Brain pericyte (primary cell): ENCODE measurements around the gene EIF3B.
"Not testable (repeated sequence)": the region's sequence is repeated elsewhere in the genome, so short reads cannot be mapped to it uniquely, and the experiment has no call there.

ENCODE experiments used
- DNase-seq: peaks from one replicate; pipeline ENCODE4 v3.0.0-alpha.2; 2012; ENCODE audit warnings: low read depth, low spot score

EIF3B gene

DNA sequence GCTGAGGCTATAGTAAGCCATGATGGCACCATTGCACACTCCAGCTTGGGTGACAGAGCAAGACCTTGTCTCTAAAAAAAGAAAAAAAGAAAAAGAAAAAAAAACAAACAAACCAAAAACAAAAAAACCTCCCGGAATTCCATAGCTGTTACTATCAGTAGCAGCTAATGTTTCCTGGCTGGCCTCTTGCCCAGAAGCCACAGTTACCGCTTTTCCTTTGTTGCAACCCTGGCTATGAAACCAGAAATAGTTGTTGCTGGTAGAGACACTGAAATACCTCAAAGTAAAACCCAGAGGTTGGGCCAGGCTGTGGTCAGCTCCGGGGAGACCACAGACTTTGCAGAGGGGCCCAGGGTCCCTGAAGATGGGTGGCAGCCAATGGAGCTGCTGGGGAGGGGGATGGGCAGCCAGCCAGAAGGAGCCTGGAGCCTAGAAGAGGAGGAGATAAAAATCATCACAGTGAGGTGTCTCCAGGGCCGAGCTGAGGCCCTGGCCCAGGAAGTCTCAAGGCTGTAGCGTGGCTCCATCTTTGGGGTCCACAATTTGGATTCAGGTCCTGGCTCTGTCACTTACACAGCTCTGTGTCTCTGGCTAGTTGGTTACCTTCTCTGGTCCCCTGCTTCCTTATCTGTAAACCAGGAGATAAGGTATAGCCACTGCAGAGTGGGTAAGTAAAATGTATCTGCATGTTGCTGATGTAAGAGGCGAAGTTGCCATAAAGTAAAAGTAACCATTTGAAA is 45.4 kb downstream of the EIF3B start:
- peak; percentile 46 for DNase-seq

DNA sequence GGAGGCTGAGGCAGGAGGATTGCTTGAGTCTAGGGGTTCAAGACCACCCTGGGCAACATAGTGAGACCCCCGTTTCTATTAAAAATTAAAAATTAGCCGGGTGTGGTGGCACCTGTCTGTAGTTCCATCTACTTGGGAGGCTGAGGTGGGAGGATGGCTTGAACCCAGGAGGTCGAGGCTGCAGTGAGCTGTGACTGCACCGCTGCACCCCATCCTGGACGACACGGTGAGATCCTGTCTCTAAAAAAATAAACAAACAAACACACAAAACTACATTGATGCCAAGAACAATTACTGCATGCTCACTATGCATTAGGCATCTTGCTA is 48.0 kb downstream of the EIF3B start:
- DNase-seq: no peak

- peak; percentile 64 for DNase-seq
Observed at GRCh38 chr7:2403014-2403717, 48.5 kb downstream of the EIF3B start, which contains the start of gene CHST12. Gene CHST12 (plus strand): TSS chr7:2403611. CDS start chr7:2432640, 29,029 bp downstream.

DNA sequence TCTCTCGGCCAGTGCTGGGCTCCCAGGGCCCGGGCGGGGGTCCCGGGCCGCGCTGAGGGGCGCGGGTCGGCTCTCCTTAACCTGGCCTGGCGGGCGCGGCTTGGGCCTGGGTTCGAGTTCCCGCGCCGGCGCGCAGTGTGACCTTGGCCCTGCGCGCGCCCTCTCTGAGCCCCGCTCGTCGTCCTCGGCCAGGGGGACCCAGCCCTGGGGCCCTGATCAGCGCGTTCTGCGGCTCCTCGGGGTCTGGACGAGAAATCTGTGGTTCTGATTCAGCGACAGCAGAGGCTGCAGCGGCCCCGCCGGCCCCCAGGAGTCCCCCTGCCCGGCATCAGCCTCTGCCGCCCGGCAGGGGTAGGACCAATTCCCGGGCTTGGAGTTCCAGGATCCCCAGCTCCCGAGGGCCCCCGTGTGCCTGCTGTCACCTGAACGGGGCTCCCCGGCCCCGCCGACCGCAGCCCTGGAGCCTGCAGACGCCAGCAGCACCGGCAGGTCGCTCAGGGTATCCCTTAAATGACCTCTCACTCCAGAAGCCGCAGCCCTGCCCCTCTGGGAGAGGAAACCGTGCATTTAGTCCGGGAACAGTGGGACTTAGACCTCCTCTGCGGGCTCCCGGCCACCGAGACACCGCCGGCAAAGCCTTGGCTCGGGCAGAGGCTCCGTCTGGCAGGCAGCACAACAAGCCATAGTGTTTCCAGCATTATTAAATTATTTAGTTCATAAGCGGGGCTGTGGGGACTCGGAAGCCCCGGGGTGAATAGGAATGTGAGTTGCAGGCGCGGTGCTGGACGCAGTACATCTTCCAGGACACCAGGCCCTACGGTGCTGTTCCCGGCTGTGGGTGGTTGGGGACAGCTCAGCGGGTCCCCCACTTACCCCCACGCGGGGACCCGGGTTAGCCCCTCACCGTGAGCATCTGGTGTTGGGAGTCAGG is 49.4 kb downstream of the EIF3B start:
- no peak for DNase-seq

DNA sequence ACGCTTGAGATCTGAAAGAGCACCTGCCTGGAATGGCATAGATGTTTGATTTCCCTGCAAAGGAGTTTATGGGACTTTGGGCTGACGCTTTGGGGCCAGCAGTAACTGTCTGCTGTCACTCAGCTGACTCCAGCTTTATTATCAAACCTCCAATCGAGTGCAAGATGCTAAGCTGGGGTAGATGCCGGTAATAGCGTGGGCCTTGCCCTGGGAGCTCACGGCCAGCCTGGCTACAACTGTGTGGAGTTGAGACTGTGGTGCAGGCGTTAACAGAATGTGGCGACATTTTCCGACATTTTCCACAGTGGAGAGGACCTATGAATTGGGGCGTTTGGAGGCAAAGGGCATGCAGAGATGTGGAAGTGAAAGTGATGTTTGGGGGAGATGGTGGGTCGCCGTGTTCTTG is 50.1 kb downstream of the EIF3B start:
- no peak for DNase-seq

- DNase-seq: no peak
Observed at GRCh38 chr7:2405201-2405600, 50.6 kb downstream of the EIF3B start.

- DNase-seq: no peak
Observed at GRCh38 chr7:2405601-2406345, 51.1 kb downstream of the EIF3B start.

DNA sequence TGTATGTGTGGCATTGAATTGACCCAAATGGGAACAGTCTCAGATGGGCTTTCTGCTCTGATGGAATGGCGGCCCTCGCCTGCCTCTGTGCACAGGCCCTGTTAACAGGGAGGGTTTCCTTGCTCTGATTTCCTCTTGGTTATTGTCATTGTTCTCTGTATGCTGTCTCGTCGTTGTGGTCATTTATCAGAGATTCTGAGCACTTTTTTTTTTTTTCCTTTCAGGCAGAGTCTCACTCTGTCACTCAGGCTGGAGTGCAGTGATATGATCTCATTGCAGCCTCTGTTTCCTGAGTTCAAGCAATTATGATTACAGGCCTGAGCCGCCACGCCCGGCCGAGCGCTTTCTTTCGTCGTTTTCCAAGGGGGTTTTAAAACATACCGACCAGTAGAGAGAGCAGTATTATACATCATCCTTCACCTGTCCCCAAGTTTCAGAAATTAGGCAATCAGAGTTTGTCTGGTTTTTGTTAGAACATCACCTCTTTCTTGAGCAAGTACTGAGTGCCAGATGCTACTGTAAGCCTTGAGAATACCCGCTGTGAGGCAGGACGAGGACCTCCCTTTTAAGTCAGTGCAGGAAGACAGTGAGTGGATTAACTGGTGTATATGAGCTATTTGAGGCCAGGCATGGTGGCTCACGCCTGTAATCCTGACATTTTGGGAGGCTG is 55.3 kb downstream of the EIF3B start:
- no peak for DNase-seq

DNA sequence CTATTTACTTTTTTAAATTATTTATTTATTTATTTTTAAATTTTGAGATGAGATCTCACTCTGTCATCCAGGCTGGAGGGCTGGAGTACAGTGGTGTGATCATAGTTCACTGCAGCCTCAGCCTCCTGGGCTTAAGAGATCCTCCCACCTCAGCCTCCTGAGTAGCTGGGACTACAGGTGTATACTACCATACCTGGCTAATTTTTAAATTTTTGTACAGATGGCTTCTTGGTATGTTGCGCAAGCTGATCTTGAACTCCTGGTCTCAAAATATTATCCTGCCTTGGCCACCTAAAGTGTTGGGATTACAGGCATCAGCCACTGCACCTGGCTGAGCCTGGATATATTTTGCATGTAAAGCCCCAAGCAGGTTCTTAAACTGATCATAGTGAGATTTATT is 56.4 kb downstream of the EIF3B start:
- DNase-seq: no peak

GRCh38 chr7:2411815-2412586 is 57.4 kb downstream of the EIF3B start:
- DNase-seq: no peak

GRCh38 chr7:2412587-2413201 is 58.1 kb downstream of the EIF3B start:
- no peak for DNase-seq

GRCh38 chr7:2416063-2416462 is 61.4 kb downstream of the EIF3B start:
- no peak for DNase-seq

GRCh38 chr7:2416650-2417049 is 62.0 kb downstream of the EIF3B start:
- DNase-seq: no peak

- DNase-seq: not testable (repeated sequence)
Observed at GRCh38 chr7:2417178-2417577, 62.6 kb downstream of the EIF3B start.

- DNase-seq: no peak
Observed at GRCh38 chr7:2417981-2418481, 63.4 kb downstream of the EIF3B start.

- no peak for DNase-seq
Observed at GRCh38 chr7:2420216-2420933, 65.7 kb downstream of the EIF3B start.

GRCh38 chr7:2421943-2422310 is 67.3 kb downstream of the EIF3B start:
- DNase-seq: no peak

- DNase-seq: no peak
Observed at GRCh38 chr7:2425749-2426148, 71.1 kb downstream of the EIF3B start.
